Measurements from ENCODE around the gene AVPR1A.

The AVPR1A gene

DNA sequence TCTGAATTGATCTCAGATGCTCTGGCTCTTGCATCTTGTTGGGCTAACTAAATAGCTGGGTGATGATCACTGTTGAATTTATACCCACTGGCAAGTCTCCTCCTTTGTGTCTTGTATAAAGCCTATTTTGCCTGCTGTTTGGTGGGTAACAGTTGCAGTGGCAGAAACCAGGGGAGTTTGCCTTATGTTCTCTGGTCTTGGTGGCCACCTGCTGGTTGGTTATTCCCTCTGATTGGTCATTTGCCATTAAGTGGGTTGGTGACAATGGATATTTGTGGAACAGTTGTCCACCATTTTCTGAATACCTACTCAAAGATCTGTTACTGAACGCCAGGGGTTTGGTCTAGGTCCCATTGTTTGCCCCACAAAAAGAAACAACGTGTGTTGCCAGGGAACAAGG is 52.1 kb downstream of the AVPR1A start:
- Histone ChIP-seq H3K4me3 (no peak overlapping the region), H3K36me3 (no peaks in the 10 kb centered on the region), H3K9ac (no peak overlapping the region), H4K20me1 (no peaks in the 10 kb centered on the region), H3K9me3 (no peaks in the 10 kb centered on the region), H3K27ac (no peak overlapping the region), H3K4me1 (no peaks in the 10 kb centered on the region), H3K4me2 (no peak overlapping the region), H3K27me3 (no peaks in the 10 kb centered on the region)
- no peak for TF ChIP-seq Cebpa-rat (IDR thresholded peaks at IDR 0.05)

DNA sequence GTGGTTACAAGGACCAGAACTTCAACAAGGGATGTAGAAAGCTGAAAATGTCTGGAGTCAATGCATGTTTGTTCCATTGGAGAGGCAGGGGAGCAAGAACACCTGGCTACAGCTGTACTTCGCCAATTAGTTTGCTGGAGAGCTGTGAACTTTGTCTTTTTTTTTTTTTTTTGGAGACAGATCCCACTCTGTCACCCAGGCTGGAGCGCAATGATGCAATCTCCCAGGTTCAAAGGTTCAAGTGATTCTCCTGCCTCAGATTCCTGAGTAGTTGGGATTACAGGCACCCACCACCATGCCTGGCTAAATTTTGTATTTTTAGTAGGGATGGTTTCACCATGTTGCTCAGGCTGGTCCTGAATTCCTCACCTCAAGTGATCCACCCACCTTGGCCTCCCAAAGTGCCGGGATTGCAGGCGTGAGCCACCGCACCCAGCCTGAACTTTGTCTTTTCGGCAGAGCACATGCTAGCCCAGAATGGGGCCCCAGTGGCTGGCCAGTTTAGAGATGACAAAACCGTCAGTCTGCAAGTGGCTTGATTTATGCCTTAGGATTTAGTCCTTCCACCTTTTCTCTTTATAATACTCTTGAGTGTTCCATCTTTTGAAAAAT is 55.5 kb downstream of the AVPR1A start:
- Histone ChIP-seq H3K4me2 (no peak overlapping the region), H4K20me1 (no peaks in the 10 kb centered on the region), H3K9me3 (no peaks in the 10 kb centered on the region), H3K36me3 (no peaks in the 10 kb centered on the region), H3K27ac (no peak overlapping the region), H3K4me1 (no peaks in the 10 kb centered on the region), H3K4me3 (no peak overlapping the region), H3K9ac (no peak overlapping the region), H3K27me3 (no peaks in the 10 kb centered on the region)
- no peak for TF ChIP-seq Cebpa-rat (IDR thresholded peaks at IDR 0.05)

GRCh38 chr12:63093711-63094110 is 57.3 kb downstream of the AVPR1A start:
- no peak for TF ChIP-seq Cebpa-rat (IDR thresholded peaks at IDR 0.05)
- no peaks in the 10 kb centered on the region for H3K9me3 ChIP-seq
- H3K4me3 ChIP-seq, result no peak overlapping the region

DNA sequence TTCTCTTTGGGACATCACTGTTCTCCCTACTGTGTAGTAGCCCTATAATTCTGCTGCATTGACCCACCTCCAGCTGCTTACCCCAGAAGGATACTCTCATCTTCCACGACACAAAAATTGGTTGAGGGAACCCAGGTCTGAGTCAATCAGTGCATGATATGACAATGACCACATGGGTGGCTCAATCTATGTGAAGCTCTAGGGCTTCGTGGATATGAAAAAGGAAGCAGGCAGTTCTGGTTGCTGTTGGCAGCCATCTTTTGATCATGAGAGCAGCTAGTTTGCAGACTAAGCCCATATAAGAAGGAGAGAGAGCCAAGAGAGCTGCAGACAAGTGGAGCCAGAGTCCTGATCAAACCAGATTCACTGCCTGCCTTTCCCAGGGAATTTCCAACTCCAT is 57.9 kb downstream of the AVPR1A start:
- H3K4me1 ChIP-seq, result no peaks in the 10 kb centered on the region

More at GRCh38 chr12:63093711-63094110, 57.3 kb downstream of the AVPR1A start:
- H3K36me3 ChIP-seq, result no peaks in the 10 kb centered on the region
- no peaks in the 10 kb centered on the region for H3K27me3 ChIP-seq
- H3K27ac ChIP-seq, result no peak overlapping the region
- no peaks in the 10 kb centered on the region for H4K20me1 ChIP-seq
- H3K4me1 ChIP-seq, result no peaks in the 10 kb centered on the region
- H3K9ac ChIP-seq, result no peak overlapping the region
- H3K4me2 ChIP-seq, result no peak overlapping the region

More for the DNA sequence above, 57.9 kb downstream of the AVPR1A start:
- H4K20me1 ChIP-seq, result no peaks in the 10 kb centered on the region
- no peak overlapping the region for H3K4me3 ChIP-seq
- H3K27ac ChIP-seq, result no peak overlapping the region
- no peaks in the 10 kb centered on the region for H3K27me3 ChIP-seq
- no peaks in the 10 kb centered on the region for H3K9me3 ChIP-seq
- H3K9ac ChIP-seq, result no peak overlapping the region
- H3K36me3 ChIP-seq, result no peaks in the 10 kb centered on the region
- H3K4me2 ChIP-seq, result no peak overlapping the region
- TF ChIP-seq Cebpa-rat (IDR thresholded peaks at IDR 0.05), result no peak

Data from BLaER1 (cell line).